ENCODE data around the gene CFAP53.
A peak's percentile ranks its signal among the peaks of the same experiment; 100 is the strongest.

The CFAP53 gene

GRCh38 chr18:50287441-50288347 lies 21.4 kb upstream of the CFAP53 start, which contains the start of gene CXXC1:
CXXC1 (minus strand) TSS chr18:50287692; CDS start chr18:50287589, 103 bp downstream.
- DNase-seq: peak; percentile 96

- no peak for DNase-seq
Measured at GRCh38 chr18:50287028-50287440, 20.7 kb upstream of the CFAP53 start.

- no peak for DNase-seq
Measured at GRCh38 chr18:50286391-50287027, 20.2 kb upstream of the CFAP53 start.

DNA sequence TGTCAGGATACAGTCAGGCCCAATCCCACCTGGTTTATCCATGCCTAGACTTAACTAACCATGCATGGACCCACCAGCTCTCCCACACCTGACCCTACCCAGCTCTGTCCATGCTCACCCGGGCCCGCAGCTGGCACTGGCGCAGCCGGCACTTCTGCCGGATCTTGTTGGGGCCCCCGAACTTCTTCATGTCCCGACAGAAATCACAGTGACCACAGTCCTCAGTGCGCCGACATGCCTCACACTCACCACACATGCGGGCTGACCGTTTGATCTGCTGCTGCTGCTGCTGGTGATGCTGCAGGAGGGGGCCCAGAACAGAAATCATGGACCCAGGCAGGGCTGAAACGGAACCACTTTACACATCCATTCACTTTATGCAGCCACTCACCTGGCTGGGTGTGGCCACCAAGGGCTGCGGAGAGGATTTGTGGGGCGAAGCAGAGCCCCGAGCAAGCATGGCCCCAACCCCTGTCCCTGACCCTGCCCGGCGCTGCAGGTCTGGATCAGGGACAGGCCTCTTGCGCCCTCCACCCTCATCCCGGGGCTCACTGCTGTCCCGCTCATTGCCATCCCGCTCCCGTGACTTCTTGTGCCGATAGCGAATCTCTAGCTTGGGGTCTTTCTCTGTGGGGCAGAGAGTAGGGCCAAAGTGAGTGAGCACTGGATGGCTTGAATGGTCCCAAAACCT lies 19.5 kb upstream of the CFAP53 start:
- no peak for DNase-seq

GRCh38 chr18:50285071-50285470 lies 18.8 kb upstream of the CFAP53 start:
- no peak for DNase-seq

- DNase-seq: no peak
Measured at GRCh38 chr18:50284255-50284885, 18.1 kb upstream of the CFAP53 start.

DNA sequence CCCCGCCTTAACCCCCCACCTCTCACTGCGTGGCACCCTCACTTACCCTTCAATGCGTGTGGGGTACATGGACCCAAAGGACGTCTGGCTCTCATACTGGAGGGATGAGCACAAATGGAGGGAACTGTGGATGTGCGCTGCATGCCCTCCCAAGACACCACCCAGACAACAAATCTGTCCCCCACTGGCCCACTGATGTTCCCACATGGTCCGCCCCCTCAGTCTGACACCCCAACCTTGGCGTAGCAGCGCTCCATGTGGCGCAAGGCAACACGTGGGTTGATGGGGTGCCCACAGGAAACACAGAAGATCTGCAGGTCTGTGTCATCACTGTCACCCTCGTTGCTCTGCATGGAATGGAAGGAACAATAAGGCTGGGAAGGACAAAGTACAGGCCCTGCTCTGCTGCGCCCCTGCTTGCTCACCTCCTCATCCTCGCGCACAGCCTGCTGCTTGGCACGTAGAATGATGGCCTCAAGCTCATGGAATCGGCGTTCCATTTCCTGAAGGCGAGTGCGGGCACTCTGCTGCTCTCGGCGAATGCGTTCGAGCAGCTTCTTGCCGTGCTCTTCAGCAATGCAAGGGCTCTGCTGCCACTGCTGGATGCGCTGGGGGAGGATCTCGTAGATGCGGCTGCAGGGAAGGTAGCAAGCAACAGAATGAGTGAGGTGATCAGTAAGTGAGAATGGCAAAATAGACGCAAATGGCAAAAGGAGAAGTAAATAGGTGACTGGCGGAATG lies 17.3 kb upstream of the CFAP53 start:
- DNase-seq: no peak

GRCh38 chr18:50282521-50283335 lies 16.4 kb upstream of the CFAP53 start:
- no peak for DNase-seq

DNA sequence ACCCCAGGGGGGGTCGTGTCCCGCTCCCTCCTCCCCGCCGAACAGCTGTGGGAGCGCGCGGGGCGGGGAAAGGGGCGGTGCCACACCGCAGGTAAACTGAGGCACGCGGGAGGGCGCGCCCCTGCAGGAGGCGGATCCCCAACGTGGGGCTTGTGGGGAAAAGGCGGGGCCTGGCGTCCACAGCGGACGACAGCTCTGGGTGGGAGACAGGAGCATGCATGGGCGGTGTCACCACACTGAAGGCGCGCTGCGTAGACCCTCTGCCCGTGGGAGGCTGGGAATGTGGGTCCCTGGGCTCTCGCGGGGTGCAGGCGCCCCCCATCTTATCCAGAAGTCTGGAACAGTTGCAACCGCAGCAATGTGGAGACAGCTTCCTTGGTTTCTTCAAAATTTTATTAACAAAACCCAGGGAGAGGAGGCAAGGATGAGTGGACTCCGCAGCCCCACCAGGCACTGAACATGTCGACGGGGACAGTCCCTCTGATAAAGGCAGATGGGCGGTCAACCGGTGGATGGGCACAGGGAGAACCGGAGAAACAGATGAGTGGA lies 15.8 kb upstream of the CFAP53 start:
- no peak for DNase-seq

DNA sequence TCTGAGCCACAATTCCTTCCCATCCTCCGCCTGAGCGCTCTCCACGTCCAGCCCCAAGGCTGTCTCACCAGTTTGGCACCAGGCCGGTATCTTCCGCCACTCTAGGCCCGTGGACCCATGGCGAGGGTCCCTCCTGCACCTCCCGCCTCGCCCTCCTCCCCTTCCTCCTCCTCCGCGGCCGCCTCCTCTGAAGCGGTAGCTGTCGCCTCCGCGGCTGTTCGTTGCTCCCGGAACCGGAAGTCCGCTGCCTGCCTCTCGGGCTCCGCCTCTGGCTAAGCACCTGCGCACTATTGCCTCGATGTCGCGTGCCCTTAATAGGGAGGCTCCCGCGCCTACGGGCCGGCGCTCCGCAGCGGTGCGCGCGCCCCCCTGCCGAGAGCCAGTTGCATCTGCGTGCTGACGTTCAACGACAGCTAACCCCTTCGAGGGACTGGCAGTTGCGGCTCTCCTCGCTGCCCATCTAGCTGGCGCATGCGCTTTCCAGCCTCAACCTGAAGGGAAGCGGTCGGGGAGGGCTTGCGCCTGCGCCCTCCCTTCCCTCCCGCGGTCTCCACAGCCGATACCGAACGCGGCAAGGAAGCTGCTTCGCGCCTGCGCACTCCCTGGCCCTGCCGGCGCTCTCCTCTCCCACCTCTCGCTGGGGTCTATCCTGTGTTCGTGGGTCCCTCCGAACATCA lies 15.1 kb upstream of the CFAP53 start, which contains the start of gene MBD1:
TSS of gene MBD1 (minus strand) at position 229 of the 677 bp plus-strand sequence. CDS start 1,531 bp downstream, outside the sequence.
- peak; percentile 92 for DNase-seq

GRCh38 chr18:50280707-50281294 lies 14.5 kb upstream of the CFAP53 start:
- DNase-seq: no peak

- no peak for DNase-seq
Measured at GRCh38 chr18:50279752-50280151, 13.5 kb upstream of the CFAP53 start.

DNA sequence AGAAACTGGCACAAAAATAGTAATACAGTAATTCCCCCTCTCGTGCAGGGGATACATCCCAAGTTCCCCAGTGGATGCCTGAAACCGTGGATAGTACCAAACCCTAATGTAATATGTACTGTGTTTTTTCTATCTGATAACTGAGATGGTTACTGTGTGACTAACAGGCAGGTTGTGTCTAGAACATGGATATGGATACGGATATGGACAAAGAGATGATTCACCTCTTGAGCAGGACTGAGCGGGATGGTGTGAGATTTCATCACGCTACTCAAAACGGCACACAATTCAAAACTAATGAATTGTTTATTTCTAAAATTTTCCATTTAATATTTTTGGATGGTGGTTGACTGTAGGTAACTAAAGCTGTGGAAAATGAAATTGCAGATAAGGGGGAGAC lies 11.6 kb upstream of the CFAP53 start:
- DNase-seq: no peak

DNA sequence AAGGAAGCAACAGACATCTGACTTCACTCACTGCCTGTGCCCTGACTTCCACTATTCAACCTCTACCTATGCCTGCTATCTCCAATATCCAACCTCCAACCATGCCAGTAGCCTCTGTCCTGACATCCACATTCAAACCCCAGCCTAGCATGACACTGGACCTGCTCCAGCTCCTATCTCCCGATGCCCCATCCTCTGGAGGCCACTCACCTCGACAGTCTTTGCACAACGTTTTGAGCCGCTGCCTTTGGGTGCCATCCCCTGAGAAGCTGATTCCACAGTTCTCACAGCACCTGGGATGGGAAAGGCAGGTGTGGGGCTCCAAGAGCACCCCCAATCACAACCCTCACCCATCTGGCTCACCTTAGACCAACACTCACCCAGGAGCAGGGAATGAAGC lies 10.2 kb upstream of the CFAP53 start:
- no peak for DNase-seq

- no peak for DNase-seq
Measured at GRCh38 chr18:50275503-50276036, 9.3 kb upstream of the CFAP53 start.

GRCh38 chr18:50274941-50275340 lies 8.6 kb upstream of the CFAP53 start:
- no peak for DNase-seq

GRCh38 chr18:50274044-50274442 lies 7.7 kb upstream of the CFAP53 start:
- DNase-seq: no peak

GRCh38 chr18:50273203-50274043 lies 7.1 kb upstream of the CFAP53 start:
- no peak for DNase-seq

DNA sequence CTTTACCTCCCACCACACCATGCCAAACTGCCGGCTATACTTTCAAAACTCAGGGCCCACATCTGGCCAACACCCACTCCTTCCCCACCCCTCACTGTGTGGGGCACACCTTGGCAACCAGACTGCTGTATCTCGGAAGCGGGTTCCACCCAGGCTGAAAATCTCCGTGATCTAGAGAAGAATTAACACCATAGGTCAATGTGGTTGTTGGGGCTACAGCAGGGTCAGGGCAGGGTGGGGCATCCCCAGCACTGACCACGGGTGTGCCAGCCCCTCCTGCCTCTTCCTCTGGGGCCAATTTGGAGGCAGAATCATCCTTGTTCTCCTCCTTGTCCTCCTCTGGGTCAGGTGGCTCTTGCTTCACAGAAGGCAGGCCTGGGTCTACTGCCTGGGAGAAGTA lies 6.3 kb upstream of the CFAP53 start:
- no peak for DNase-seq

All from NCI-H748 treated with DMSO at 0.1 percent for 48 hours (cell line).